HG02938 (cell line): ENCODE data around the gene ZNF771.
A peak's percentile ranks its signal among the peaks of the same experiment; 100 is the strongest.

Experiments used
- ATAC-seq: cut with Tn5 transposase; IDR thresholded peaks from one replicate; pipeline ENCODE4 v1.9.1; 2021; ENCODE audit warnings: mild to moderate bottlenecking, moderate library complexity; ENCODE audit not compliant: unreplicated experiment

The ZNF771 gene

GRCh38 chr16:30397776-30398660 lies 9.4 kb upstream of the ZNF771 start:
- ATAC-seq: no peak

- ATAC-seq: no peak
Observed at GRCh38 chr16:30398661-30399434, 8.6 kb upstream of the ZNF771 start.

- ATAC-seq: no peak
Observed at GRCh38 chr16:30399435-30400186, 7.8 kb upstream of the ZNF771 start.

- ATAC-seq: no peak
Observed at GRCh38 chr16:30401768-30402425, 5.5 kb upstream of the ZNF771 start.

- ATAC-seq: no peak
Observed at GRCh38 chr16:30406795-30407101, 658 bp upstream of the ZNF771 start.

- no peak for ATAC-seq
Observed at GRCh38 chr16:30407804-30408534, 563 bp downstream of the ZNF771 start.

- ATAC-seq: no peak
Observed at GRCh38 chr16:30409125-30410060, 2.0 kb downstream of the ZNF771 start.

GRCh38 chr16:30413112-30413806 lies 5.9 kb downstream of the ZNF771 start:
- ATAC-seq: no peak

- no peak for ATAC-seq
Observed at GRCh38 chr16:30414159-30414558, 6.8 kb downstream of the ZNF771 start.

- ATAC-seq: no peak
Observed at GRCh38 chr16:30416047-30416603, 8.7 kb downstream of the ZNF771 start.

- no peak for ATAC-seq
Observed at GRCh38 chr16:30416624-30417528, 9.5 kb downstream of the ZNF771 start.

- ATAC-seq: peak; percentile 68
Observed at GRCh38 chr16:30417529-30418349, 10.3 kb downstream of the ZNF771 start.

- ATAC-seq: no peak
Observed at GRCh38 chr16:30418350-30419181, 11.2 kb downstream of the ZNF771 start.

GRCh38 chr16:30421010-30421409 lies 13.6 kb downstream of the ZNF771 start:
- ATAC-seq: no peak

- ATAC-seq: no peak
Observed at GRCh38 chr16:30428055-30428454, 20.6 kb downstream of the ZNF771 start.

GRCh38 chr16:30429418-30429677 lies 21.9 kb downstream of the ZNF771 start:
- ATAC-seq: peak; percentile 18
